Left renal cortex interstitium (tissue), 4 donors: ENCODE results near the gene FBXL7. TPM values are rescaled to one million over a fixed set of nuclear protein-coding genes. Genes with fewer than 3 reads are reported as not detected.

Source experiments
- DNase-seq, 4 donors: peaks; one replicate each; pipeline ENCODE4 v3.0.0-alpha.2; 2013; ENCODE audit warnings: low read depth in 4 of 4, low spot score in 2 of 4, missing footprints in 1 of 4
- polyA plus RNA-seq, 4 donors: library from polyadenylated mRNA; unstranded; fragments of 120-200 nt; gene quantifications; one replicate each; pipeline ENCODE4 v1.2.1, GENCODE V29; 2013; ENCODE audit not compliant: insufficient read length in 4 of 4

Gene FBXL7
- polyA plus RNA-seq, 4 donors, result 24.1 to 29.8 (median 26.8) TPM

DNA sequence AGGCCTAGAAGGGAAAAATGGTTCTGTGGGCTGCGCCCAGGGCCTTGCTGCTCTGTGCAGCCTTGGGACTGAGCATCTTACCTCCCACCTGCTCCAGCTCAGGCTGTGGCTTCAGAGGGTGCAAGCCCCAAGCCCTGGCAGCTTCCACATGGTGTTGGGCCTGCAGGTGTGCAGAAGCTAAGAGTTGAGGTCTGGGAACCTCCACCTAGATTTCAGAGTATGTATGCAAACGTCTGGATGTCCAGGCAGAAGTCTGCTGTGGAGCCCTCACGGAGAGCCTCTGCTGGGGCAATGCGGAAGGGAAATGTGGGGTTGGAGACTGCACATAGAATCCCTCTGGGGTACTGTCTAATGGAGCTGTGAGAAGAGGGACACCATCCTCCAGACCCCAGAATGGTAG, 36.0 kb downstream of the FBXL7 start:
- no peak for DNase-seq

DNA sequence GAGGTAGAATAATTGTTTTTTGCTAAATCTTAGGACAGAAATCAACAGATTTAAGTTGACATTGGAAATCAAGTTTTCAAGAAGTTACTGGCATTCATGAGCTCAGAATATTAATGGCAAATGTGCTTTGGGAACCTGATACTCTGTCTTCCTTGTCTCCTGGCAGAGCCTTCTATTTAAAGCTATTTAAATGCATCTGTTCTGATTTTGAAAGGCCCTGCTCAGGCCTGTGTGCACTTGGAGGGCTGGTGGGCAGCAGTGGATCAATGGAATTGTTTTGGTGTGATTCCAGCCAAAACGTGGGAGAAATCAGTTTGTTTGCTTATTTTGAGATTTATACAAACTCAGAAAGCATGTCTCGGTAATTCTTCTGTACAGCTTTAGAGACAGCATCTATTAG, 38.5 kb downstream of the FBXL7 start:
- no peak for DNase-seq

DNA sequence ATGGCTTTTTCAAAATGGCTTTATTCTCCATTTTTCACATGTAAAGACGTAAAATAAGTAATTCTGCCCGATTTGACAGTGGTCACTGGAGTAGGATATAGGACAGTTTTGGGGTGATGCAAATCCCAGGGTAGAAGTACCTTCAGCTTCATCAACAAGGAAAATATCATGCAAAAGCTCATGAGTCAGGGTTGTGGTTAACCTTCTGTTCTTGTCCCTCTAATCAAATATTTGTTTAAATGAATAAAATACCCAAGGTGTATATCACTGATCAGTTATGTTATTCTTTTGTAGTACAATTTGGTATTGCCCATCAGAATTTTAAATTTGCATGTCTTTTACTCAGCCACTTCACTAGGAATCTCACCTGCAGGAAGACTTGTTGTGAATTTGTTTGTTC, 40.0 kb downstream of the FBXL7 start:
- no peak for DNase-seq

DNA sequence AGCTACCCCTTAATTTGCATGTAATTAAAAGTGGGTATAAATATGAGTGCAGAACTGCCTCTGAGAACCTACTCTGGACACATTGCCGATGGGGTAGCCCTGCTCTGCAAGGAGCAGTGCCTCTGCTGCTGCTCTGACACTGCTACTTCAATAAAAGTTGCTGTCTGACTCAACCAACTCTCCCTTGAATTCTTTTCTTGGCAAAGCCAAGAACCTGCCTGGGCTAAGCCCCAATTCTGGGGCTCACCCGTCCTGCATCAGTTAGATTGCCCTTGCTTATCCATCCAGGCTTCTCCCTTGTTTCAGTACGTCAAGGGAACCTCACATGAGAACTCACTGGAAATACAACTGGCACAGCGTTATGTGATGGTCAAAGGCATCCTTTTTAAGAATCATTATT, 44.1 kb downstream of the FBXL7 start:
- no peak for DNase-seq

DNA sequence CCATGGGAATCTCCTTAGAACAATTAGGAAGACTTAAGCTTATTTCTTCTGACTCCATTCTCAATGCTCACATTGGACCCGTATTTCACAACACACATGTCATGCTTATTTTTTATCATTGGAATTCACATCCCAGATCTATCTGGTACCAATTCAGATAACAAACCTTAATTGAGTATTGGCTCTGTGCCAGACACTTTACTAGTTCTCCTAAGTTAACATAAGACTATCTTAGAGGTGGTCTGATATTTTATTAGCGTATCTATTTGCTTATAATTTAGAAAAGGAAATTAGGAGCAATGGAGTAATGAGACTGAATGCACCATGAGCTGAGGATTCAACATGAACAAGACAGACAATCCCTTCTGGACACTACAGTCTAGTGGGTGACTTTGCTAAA, 45.1 kb downstream of the FBXL7 start:
- DNase-seq, result no peak

DNA sequence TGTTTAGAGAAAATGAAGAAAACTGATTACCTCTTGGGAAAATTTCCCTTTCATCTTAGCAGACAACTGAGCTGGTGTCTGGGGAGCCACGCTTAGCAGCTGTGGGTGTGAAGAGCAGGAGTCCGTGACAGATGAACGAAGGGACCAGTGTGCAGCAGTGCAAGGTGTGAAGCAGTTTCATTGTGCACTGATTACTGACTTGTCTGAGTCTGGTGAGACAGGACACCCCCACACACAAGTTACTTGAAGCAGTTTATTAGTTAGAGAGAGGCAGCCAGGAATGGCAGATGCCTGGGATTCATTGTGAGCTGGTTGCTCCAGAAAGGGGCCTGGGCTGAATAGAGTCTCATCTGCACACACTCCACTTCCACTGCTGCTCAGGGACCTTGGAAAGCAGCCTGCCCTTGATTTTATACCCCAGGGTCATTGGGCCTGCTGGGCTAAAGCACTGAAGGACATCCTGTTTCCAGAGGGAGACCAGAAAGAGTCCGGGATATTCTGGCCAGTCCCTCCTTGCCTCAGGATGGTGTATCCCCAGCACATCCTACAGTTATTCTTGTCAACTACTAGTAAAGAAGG, 47.4 kb downstream of the FBXL7 start:
- DNase-seq, result no peak

DNA sequence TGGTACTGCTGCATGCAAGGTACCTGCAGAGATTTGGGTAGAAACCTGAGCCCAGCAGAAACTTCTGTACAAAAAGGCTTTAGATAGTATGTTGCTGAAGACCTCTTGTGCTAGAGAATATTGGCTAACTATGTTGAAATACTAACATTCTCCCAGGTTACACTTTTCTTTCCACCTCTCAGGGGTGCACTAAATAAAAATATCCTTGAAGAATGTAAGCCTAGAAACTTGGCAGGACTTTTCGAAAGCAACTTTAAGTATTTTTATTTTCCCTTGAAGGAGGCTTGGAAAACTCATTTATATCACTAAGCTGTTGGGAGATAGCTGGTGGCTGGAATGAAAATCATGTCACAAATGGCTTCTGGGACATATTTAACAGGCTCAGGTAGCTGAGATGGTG, 50.0 kb downstream of the FBXL7 start:
- no peak for DNase-seq

DNA sequence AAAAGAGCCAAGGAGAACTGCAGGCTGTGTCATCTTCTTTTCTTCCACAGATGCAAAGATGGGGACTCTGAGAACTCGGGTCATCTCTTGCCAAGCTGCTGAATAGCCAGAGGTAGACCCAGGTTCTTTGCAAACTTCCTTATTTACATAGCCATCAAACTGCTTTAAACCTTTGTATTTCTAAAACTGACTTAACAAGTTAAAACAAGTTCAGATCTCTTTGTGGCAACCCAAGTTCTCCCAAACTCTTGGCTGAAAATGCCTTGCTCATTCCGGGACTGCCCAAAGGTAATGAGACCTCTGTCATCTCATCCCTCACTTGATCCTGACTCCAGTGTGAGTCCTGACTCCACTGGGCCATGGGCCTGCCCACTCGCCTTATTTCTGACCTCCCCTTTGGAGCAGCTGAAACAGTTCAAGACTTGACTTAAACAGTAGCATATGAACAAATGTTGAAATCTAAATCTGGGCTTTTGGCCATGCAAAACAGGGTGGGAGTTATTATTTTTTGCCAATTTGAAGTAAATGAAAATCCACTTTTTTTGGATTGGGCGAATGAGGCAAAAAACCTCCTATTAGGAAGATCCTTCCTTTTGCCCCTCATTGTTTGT, 50.6 kb downstream of the FBXL7 start:
- DNase-seq, result no peak

DNA sequence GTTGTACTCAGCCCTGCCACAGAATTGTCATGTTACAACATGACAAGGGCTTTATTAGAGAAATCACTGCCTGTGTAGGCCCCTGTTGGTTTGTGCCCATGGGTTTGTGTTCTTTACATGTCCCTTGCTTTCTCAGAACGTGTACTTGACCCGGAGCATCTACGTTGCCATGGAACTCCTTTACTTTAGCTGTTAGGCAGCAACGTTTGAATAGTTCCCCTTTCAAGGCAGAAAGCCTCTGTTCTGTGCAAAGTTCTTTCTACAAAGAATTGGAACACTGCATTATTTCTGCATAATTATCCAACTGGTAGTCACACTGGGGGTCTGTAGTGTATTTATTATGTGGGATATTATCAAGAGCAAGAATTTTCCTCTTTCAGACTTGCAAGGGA, 51.1 kb downstream of the FBXL7 start:
- DNase-seq, result no peak

DNA sequence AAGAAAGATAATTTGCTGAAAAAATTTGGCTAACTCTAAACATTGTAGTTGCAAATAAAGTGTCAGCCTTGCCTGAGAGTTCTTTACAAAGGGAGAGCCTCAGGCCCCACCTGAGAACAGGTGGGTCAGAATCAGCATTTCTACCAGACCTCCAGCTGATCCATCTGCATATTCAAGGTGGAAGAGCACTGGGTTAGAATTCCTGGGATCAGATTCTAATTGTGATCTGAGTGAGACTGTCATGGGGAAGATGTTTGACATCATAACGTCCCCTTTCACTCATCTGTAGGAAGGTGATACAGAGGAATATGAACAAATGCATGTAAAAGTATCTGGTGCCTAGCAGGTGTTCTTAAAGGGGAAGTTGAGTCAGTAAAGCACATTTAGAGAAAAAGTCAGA, 54.6 kb downstream of the FBXL7 start:
- DNase-seq, result no peak

DNA sequence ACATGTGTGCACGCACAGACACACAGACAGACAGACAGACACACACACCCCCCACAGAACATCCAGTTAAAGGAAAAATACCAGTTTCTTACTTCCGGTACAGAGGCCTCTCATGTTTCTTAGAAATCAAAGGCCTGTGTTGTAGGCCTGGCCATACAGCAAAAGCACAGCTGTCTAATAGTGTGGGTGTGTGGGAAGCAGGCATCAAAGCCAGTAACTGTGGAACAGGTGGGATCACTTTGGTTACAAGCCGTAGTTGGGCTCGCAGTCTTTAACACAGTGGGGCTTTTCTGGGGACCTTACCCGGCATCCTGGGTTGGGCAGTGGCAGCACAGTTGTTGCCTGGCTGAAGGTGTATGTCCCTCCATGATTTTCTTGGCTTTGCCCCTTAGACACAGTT, 55.2 kb downstream of the FBXL7 start:
- DNase-seq, result no peak

DNA sequence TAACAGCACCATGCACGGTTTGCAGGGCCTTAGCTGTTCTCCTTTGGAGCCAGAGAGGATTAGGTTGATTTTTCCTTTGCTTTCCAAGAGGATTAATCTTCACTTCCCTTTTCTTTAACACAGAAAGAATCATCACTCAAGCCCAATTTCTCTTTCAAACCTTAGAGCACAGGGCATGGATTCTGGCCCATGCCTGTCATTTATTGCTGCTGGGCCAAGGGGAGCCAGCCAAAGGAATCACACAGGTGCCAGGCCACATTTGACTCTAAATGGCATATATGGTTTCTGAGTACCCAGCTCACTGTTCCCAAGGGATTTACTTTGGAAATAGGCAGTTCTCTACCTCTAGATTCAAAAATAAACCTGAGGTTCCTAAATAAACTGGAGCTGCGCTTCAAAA, 58.3 kb downstream of the FBXL7 start:
- no peak for DNase-seq

DNA sequence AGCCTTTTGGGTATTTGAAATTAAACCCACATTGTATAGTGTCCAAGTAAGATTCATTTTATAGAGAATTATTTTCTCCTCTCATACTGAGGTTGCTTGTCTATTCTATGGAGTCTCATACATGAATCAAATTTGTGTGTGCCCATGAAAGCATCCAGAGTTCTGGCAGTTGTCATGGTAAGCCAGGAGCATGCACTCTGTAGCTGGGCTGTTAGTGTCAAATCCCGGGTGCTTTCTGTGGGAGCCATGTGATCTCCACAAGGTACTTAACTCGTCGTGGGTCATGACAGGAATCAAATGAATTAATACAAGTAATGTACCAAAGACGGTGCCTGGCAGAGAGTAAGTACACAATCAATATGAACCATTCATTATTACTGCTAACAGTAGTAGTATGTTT, 58.7 kb downstream of the FBXL7 start:
- no peak for DNase-seq

DNA sequence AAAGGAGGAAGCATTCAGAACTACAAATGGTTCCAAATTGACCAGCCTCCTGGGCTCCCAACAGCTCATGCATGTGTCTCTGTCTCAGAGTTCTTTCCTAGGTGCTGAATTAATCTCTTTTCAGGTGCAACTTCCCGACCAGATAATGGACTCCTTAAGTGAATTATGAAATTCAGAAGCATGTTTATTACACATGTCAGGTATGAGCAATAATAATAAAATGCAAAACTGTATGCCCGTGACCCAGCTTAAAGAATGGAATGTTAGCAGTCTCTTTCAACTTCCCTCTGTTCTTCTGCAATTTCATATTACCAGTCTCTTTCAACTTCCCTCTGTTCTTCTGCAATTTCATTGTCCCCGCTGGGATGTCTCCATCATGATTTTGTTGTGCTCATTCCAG, 60.4 kb downstream of the FBXL7 start:
- no peak for DNase-seq

DNA sequence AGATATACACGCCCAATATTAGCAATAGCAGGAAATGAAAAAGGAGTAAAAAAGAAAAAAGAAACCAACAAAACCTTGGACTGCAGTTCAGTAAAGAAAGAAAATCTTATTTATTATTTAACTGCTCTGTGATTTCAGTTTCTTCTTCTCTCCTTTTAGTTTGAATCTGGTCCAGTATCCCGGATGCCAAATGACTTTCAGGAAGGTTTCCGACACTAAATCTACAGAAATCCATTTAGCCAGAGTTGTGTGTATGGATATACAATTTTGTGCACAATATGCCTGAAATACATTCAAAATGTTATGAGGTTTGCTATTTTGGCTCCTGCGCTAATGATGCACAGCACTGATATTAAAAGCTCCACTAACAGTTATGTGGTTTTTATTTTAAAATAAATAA, 64.5 kb downstream of the FBXL7 start:
- no peak for DNase-seq

DNA sequence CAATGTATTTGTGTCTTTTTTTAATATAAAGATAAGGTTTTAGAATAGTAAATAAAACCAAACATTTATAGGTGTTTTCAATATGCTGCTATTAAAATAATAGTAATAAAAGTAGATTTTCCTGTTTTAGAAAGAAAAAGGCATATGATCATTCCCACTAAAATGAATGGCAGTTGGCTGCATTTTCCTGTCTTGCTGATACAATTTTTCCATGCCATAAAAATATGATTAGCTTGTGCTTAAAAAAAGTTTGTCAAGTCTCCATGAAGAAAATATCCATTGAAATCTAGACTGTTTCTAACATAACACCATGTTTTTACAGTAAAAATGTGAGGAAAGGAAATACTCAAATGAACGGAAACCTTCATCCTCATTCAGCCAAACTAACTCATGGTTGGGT, 65.0 kb downstream of the FBXL7 start:
- no peak for DNase-seq

DNA sequence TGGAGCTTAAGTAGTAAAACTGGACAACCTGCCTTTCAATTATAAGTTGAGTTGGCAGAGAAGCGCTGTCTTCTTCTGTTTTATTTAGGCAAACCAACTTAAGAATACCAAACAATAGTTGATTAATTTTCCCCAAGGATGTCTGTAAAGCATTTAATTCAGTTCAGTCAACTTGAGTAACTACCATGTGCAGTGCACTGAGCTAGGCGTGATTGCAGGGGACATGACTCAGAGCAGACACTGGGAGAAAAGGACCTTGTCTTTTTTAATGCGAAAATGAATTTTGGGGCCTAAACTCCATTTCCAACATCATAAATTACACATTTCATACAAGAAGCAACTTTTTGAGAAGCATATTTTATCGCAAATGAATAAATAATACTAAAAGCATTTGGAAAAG, 66.3 kb downstream of the FBXL7 start:
- no peak for DNase-seq

DNA sequence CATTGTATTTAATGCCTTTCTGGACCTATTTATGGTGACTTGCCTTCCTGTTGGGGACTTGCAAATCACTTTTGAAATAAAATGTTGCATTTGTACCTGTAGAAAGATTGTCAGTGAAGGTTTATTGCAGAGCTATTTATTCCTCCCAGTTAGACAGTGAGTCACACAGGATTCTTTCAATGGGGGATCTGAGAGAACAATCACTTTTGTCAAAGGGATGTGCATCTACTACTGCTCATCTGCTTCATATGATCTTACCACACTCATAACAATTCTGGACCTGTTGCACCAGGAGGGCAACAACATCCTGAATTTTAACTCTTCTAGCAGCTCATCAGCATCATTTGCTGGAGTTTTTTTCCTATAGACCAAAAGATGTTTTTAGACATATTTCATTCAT, 66.8 kb downstream of the FBXL7 start:
- no peak for DNase-seq

DNA sequence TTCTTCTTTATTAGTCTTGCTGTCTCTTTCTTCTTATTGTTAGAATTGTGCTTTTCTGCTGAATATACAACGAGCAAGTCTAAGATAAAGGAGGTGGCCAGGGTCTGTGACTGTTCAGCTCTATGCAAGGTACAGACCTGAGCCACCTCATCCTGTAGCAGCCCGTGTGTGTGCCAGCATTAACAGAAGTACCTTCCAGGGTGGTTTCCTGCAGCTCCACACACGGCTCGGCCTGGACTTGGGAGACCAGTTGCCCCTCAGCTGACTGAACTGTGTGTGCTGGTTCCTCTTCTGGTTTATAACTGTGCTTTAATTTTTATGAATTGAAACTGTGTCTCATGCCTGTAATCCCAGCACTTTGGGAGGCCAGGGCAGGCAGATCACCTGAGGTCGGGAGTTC, 70.5 kb downstream of the FBXL7 start:
- DNase-seq, result no peak

DNA sequence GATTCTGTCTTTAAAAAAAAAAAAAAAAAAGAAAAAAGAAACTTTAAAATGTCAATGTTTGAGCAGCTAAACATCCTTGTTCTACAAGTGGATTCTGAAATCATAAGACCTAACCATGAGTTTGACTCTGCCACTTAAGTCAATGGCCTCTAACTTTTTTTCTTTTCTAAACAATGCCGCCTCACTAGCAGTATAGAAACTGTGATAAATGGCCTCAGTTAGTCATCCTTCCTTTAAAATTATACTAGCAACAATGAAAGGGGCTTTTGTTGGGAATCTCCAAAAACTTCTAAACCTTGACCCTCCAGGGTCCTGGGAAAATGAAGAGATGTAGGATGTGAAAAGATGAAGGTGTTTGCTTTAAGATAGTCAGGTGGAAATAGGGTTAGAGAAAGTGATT, 71.1 kb downstream of the FBXL7 start:
- no peak for DNase-seq

DNA sequence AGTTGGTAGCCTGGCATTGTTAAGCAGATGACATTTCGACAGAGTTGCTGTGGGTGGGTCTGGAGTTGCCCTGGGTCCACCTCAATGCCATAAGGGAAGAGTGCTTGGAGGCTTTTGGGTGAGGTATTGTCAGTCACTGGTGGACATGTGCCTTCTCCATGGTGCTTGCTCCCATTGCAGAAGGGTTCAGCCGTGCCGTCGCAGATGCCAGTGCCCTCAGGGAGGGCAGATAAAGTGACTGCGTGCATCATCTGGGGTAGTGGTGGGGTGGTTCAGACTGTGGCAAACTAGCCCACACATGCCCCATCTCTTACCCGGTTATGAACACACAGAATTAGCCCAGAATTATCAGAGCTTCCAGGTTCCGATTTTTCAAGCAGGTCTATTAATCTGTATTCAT, 71.6 kb downstream of the FBXL7 start:
- DNase-seq, result no peak

DNA sequence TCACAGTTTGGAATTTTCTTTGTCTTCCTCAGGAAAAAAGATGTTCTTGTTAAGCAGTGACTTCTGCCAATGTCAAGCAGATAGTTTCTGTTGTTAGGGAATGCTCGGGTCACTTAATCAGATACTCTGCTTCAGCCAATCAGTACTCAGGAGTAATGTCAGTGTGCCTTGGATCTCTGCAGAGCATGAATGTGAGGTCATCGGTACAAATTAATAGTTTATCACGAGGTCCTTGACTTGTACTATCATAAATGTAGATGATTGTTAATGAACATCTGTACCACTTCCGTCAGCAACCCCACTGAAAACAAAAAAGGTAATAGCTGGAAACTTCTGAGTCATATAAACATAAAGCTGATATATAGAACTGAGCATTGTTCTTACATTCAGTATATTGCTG, 73.6 kb downstream of the FBXL7 start:
- no peak for DNase-seq

DNA sequence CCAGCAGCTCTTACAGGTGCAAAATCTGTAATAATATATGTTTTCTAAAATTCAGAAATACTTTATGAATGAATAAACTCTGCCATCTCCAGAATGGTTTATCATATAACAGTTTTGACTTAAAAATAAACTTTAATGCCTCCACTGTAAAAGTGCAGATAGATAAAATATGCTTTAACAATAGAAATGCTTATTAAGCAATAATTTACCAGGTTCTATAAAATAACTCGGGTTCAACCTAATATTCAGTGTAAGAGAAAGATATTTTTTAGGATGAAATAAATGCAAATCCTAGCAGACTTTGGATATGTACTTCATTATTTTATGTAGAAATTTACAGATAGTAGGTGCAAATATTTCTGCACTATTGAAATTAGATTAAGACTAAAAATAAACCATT, 74.1 kb downstream of the FBXL7 start:
- DNase-seq, result no peak
